GM20000 (cell line): Measurements from ENCODE around the gene MINDY3.

Experiments used
- DNase-seq: peaks from one replicate; pipeline ENCODE4 v3.0.0; 2012; ENCODE audit warnings: low spot score
- CTCF ChIP-seq: IDR thresholded peaks from 2 replicates; pipeline ENCODE4 v1.5.1; 2012; ENCODE audit warnings: mild to moderate bottlenecking, control low read depth; ENCODE audit errors: extremely low read depth, missing control alignments

The MINDY3 gene

GRCh38 chr10:15758618-15759017 lies 101.7 kb downstream of the MINDY3 start:
- DNase-seq, result no peak
- TF ChIP-seq CTCF, result no peak

GRCh38 chr10:15754937-15755336 lies 105.4 kb downstream of the MINDY3 start:
- no peak for TF ChIP-seq CTCF
- DNase-seq, result no peak

GRCh38 chr10:15751046-15751445 lies 109.3 kb downstream of the MINDY3 start:
- DNase-seq, result no peak
- TF ChIP-seq CTCF, result no peak

GRCh38 chr10:15748126-15748525 lies 112.2 kb downstream of the MINDY3 start:
- TF ChIP-seq CTCF, result no peak
- no peak for DNase-seq

GRCh38 chr10:15747632-15748031 lies 112.7 kb downstream of the MINDY3 start:
- DNase-seq, result no peak
- no peak for TF ChIP-seq CTCF

- no peak for DNase-seq
- no peak for TF ChIP-seq CTCF
Measured at GRCh38 chr10:15745751-15746150, 114.6 kb downstream of the MINDY3 start.

DNA sequence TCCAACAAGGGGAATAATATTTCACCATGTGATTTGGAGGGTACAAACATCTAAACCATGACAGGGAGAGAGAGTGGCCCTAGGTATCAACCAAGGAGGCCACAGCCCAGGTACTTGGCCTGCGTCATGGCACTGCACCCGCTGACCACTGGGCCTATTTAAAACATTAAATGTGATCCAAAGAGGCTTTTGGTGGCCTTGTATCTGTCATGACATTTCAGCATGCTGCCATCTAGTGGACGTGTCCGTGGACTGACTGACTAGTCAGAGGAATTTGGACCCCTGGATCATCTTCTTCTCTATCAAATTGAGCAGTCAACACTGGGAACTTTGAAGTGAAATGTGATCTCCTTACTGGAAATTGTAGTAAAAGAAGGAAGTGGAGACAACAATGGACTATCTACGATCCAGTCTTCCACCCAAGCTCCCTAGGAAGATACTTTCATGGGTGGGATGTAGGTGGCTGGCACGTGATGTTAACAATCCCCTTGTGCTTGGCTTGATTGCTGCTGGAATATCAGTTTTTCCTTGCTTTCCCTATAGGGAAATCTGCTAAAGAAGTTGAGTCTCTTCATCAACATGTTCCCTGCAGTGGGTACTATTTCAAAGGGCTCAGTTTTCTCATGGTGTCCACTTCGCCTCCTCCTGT lies 116.0 kb downstream of the MINDY3 start:
- peak; percentile 56 for DNase-seq
- TF ChIP-seq CTCF, result peak; percentile 47
